ENCODE results near the gene TMPRSS5.

The TMPRSS5 gene

DNA sequence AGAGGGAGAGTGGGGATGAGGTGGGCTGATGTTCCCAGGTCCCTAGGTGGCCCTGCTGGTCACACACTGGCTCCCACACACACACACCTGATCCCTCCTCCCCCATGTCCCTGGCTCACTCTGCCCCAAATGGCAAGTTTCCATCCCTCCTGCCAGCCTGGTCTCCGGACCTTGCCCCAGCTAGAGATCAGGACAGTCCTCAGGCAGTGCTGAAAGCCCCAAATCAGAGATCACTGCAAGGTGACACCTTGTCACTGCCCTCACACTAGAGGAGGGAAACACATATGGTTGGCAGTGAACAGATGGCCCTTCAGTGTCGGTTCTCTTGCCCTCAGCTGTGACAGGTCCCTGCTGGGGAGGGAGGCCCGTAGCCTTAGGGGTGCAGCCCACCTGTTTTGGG is 7.6 kb downstream of the TMPRSS5 start:
- H3K36me3 ChIP-seq (ENCODE audit: control insufficient read depth in 5 of 5, insufficient read depth in 5 of 5, low read length in 5 of 5), result peaks cover 0 to 15% (median 5%) of the 10 kb centered on the region in 5 donors

DNA sequence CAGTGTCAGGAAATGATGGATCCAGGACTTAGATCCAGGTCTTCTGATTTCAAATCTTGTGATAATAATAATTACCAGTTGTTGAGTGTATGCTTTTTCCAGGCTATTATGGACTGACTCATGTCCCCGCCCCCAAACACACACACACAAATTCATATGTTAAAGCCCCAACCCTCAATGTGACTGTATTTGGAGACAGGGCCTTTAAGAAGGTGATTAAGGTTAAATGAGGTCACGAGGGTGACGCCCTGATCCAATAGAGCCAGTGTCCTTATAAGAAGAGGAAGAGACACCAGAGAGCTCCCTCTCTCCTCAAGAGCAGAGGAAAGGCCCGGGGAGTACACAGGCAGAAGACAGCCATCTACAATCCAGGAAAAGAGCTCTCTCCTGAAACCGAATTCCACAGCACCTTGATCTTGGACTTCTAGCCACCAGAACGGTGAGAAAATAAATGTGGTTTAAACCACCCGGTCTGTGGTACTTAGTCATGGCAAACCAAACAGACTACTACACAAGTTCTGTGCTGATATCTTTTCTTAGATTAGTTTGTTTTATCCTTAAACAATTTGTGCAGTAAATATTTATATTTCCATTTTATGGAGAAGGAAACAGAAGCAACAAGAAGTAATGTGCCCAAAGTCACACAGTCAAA is 8.2 kb downstream of the TMPRSS5 start:
- H3K27ac ChIP-seq (ENCODE audit: low read depth, low read length), result no peak overlapping the region
- H3K9me3 ChIP-seq (ENCODE audit: control insufficient read depth in 5 of 5, low read length in 5 of 5), result no peaks in the 10 kb centered on the region
- peaks cover 0 to 15% (median 8%) of the 10 kb centered on the region in 5 donors for H3K36me3 ChIP-seq (ENCODE audit: control insufficient read depth in 5 of 5, insufficient read depth in 5 of 5, low read length in 5 of 5)
- H3K4me3 ChIP-seq (ENCODE audit: low read depth in 1 of 5, low read length in 5 of 5), result no peak overlapping the region
- no peaks in the 10 kb centered on the region for H3K4me1 ChIP-seq (ENCODE audit: control insufficient read depth in 5 of 5, insufficient read depth in 5 of 5, low read length in 5 of 5)
- no peak overlapping the region for H3K9ac ChIP-seq (ENCODE audit: low read length in 5 of 5)
- no peaks in the 10 kb centered on the region for H3K27me3 ChIP-seq (ENCODE audit: control insufficient read depth in 5 of 5, insufficient read depth in 4 of 5, low read length in 5 of 5)

More for the DNA sequence above, 7.6 kb downstream of the TMPRSS5 start:
- H3K9ac ChIP-seq (ENCODE audit: low read length in 5 of 5), result no peak overlapping the region
- no peak overlapping the region for H3K4me3 ChIP-seq (ENCODE audit: low read depth in 1 of 5, low read length in 5 of 5)
- H3K4me1 ChIP-seq (ENCODE audit: control insufficient read depth in 5 of 5, insufficient read depth in 5 of 5, low read length in 5 of 5), result no peaks in the 10 kb centered on the region
- H3K27ac ChIP-seq (ENCODE audit: low read depth, low read length), result no peak overlapping the region
- H3K9me3 ChIP-seq (ENCODE audit: control insufficient read depth in 5 of 5, low read length in 5 of 5), result no peaks in the 10 kb centered on the region
- no peaks in the 10 kb centered on the region for H3K27me3 ChIP-seq (ENCODE audit: control insufficient read depth in 5 of 5, insufficient read depth in 4 of 5, low read length in 5 of 5)

DNA sequence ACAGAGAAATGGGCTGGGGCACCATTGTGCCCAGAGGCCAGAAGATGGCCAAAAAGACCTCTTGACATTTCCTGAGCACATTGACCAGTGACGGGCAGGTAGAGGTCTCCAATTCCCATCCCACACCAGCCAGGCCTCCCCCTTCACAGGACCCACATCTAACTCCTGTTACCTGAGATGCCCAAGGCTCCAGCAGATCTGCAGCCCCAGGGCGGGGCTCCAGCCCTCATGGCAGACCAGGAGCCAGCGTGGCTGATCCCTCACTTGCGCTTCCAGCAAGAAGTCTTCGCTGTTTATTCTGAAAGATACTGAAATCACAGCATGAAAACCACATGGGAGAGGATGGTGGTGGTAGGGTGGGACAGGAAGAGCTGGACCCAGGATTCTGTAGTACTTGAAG is 9.0 kb downstream of the TMPRSS5 start:
- H3K27ac ChIP-seq (ENCODE audit: low read depth, low read length), result no peak overlapping the region
- no peaks in the 10 kb centered on the region for H3K9me3 ChIP-seq (ENCODE audit: control insufficient read depth in 5 of 5, low read length in 5 of 5)
- H3K27me3 ChIP-seq (ENCODE audit: control insufficient read depth in 5 of 5, insufficient read depth in 4 of 5, low read length in 5 of 5), result no peaks in the 10 kb centered on the region
- H3K36me3 ChIP-seq (ENCODE audit: control insufficient read depth in 5 of 5, insufficient read depth in 5 of 5, low read length in 5 of 5), result peaks cover 0 to 15% (median 8%) of the 10 kb centered on the region in 5 donors
- no peak overlapping the region for H3K9ac ChIP-seq (ENCODE audit: low read length in 5 of 5)
- H3K4me1 ChIP-seq (ENCODE audit: control insufficient read depth in 5 of 5, insufficient read depth in 5 of 5, low read length in 5 of 5), result no peaks in the 10 kb centered on the region
- H3K4me3 ChIP-seq (ENCODE audit: low read depth in 1 of 5, low read length in 5 of 5), result no peak overlapping the region

GRCh38 chr11:113695207-113695606 is 10.9 kb downstream of the TMPRSS5 start:
- H3K9me3 ChIP-seq (ENCODE audit: control insufficient read depth in 5 of 5, low read length in 5 of 5), result no peaks in the 10 kb centered on the region
- no peak overlapping the region for H3K9ac ChIP-seq (ENCODE audit: low read length in 5 of 5)
- H3K27ac ChIP-seq (ENCODE audit: low read depth, low read length), result no peak overlapping the region
- H3K36me3 ChIP-seq (ENCODE audit: control insufficient read depth in 5 of 5, insufficient read depth in 5 of 5, low read length in 5 of 5), result peaks cover 0 to 15% (median 8%) of the 10 kb centered on the region in 5 donors
- no peaks in the 10 kb centered on the region for H3K4me1 ChIP-seq (ENCODE audit: control insufficient read depth in 5 of 5, insufficient read depth in 5 of 5, low read length in 5 of 5)
- no peak overlapping the region for H3K4me3 ChIP-seq (ENCODE audit: low read depth in 1 of 5, low read length in 5 of 5)
- no peaks in the 10 kb centered on the region for H3K27me3 ChIP-seq (ENCODE audit: control insufficient read depth in 5 of 5, insufficient read depth in 4 of 5, low read length in 5 of 5)

DNA sequence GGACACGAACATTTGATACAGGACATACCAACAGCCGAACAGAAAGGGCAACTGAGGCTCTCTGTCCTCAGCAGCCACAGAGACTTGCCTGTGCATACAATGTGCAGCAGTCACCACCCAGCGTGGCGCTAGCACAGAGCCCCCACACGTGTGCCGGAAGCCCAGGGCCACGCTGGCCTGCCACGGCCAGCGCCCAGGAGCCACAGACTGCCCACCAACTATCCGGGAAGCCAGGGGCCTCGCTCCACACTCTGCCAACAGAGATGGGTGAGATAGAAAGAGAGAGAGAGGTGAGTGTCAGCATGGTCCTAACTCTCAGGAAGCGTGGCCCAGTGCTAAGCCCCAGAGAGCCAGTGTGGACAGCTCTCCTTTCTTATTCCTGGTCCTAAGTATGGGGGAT is 11.7 kb downstream of the TMPRSS5 start:
- Histone ChIP-seq H3K9me3 (ENCODE audit: control insufficient read depth in 5 of 5, low read length in 5 of 5) (no peaks in the 10 kb centered on the region), H3K9ac (ENCODE audit: low read length in 5 of 5) (no peak overlapping the region), H3K27ac (ENCODE audit: low read depth, low read length) (no peak overlapping the region), H3K4me3 (ENCODE audit: low read depth in 1 of 5, low read length in 5 of 5) (no peak overlapping the region), H3K27me3 (ENCODE audit: control insufficient read depth in 5 of 5, insufficient read depth in 4 of 5, low read length in 5 of 5) (no peaks in the 10 kb centered on the region), H3K36me3 (ENCODE audit: control insufficient read depth in 5 of 5, insufficient read depth in 5 of 5, low read length in 5 of 5) (peaks cover 0 to 15% (median 8%) of the 10 kb centered on the region in 5 donors), H3K4me1 (ENCODE audit: control insufficient read depth in 5 of 5, insufficient read depth in 5 of 5, low read length in 5 of 5) (no peaks in the 10 kb centered on the region)

DNA sequence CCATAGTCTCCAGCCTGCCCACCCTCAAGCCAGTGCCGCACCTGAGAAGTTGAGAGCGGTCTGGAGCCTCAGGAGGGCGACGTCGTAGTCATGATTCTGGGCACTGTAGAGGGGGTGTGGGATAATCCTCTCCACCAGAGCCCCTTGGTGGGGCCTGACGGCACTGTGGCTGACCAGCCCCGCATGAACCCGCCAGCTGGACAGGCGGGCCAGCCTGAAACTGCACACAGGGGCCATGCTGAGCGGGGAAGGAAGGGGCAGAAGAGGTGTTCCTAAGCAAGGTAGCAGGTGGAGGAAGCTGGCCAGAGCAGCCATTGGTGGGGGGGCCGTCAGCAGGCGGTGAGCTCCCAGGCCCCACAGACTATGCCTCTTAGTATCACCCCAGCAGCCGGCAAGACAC is 13.1 kb downstream of the TMPRSS5 start:
- H3K9ac ChIP-seq (ENCODE audit: low read length in 5 of 5), result no peak overlapping the region
- H3K27me3 ChIP-seq (ENCODE audit: control insufficient read depth in 5 of 5, insufficient read depth in 4 of 5, low read length in 5 of 5), result no peaks in the 10 kb centered on the region
- H3K27ac ChIP-seq (ENCODE audit: low read depth, low read length), result no peak overlapping the region
- no peaks in the 10 kb centered on the region for H3K9me3 ChIP-seq (ENCODE audit: control insufficient read depth in 5 of 5, low read length in 5 of 5)
- peaks cover 0 to 15% (median 8%) of the 10 kb centered on the region in 5 donors for H3K36me3 ChIP-seq (ENCODE audit: control insufficient read depth in 5 of 5, insufficient read depth in 5 of 5, low read length in 5 of 5)
- no peak overlapping the region for H3K4me3 ChIP-seq (ENCODE audit: low read depth in 1 of 5, low read length in 5 of 5)
- H3K4me1 ChIP-seq (ENCODE audit: control insufficient read depth in 5 of 5, insufficient read depth in 5 of 5, low read length in 5 of 5), result no peaks in the 10 kb centered on the region

GRCh38 chr11:113690619-113691569 is 15.2 kb downstream of the TMPRSS5 start:
- no peaks in the 10 kb centered on the region for H3K4me1 ChIP-seq (ENCODE audit: control insufficient read depth in 5 of 5, insufficient read depth in 5 of 5, low read length in 5 of 5)
- no peaks in the 10 kb centered on the region for H3K9me3 ChIP-seq (ENCODE audit: control insufficient read depth in 5 of 5, low read length in 5 of 5)
- H3K27me3 ChIP-seq (ENCODE audit: control insufficient read depth in 5 of 5, insufficient read depth in 4 of 5, low read length in 5 of 5), result no peaks in the 10 kb centered on the region
- no peak overlapping the region for H3K9ac ChIP-seq (ENCODE audit: low read length in 5 of 5)
- H3K36me3 ChIP-seq (ENCODE audit: control insufficient read depth in 5 of 5, insufficient read depth in 5 of 5, low read length in 5 of 5), result peaks cover 0 to 8% (median 3%) of the 10 kb centered on the region in 5 donors
- no peak overlapping the region for H3K27ac ChIP-seq (ENCODE audit: low read depth, low read length)
- H3K4me3 ChIP-seq (ENCODE audit: low read depth in 1 of 5, low read length in 5 of 5), result no peak overlapping the region

DNA sequence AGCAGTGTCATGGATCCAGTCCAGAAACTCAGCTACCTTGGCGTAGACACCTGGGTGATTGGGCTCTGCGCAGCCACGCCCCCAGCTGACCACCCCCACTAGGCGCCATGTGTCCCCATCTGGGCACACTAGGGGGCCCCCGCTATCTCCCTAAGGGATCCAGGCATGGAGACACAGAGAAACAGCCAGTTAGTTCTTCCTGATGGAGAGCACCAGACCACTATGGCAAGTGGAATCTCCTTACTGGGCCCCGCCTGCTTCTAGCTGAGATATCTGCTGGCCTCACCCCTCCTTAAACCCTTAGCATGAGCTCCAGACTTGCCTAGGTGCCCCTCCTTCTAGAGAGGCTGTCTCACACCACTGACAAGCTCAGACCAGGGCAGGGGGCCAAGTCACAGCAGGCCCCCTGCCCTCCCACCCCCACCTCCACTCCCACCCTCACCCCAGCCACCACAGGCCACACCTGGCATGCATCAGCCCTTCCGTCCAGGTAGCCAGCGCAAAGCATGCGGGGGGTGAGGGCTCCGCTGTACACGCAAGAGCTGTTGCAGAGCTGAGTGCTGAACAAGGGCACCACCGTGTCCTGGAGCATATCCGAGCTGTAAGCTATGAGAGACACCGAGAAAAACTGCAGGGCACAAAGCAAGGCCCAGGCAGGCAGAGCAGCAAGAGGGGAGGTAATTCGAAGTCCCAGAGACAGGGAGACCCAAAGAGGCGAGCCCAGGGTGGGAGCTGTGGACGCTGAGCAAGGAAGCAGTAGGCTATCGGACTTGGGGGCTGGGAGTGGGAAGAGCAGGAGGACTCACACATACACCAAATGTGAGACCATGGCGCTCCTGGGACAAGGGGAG is 16.1 kb downstream of the TMPRSS5 start:
- Histone ChIP-seq H3K9ac (ENCODE audit: low read length in 5 of 5) (no peak overlapping the region), H3K27me3 (ENCODE audit: control insufficient read depth in 5 of 5, insufficient read depth in 4 of 5, low read length in 5 of 5) (no peaks in the 10 kb centered on the region), H3K4me1 (ENCODE audit: control insufficient read depth in 5 of 5, insufficient read depth in 5 of 5, low read length in 5 of 5) (no peaks in the 10 kb centered on the region), H3K9me3 (ENCODE audit: control insufficient read depth in 5 of 5, low read length in 5 of 5) (no peaks in the 10 kb centered on the region), H3K36me3 (ENCODE audit: control insufficient read depth in 5 of 5, insufficient read depth in 5 of 5, low read length in 5 of 5) (peaks cover 0 to 5% (median 3%) of the 10 kb centered on the region in 5 donors), H3K4me3 (ENCODE audit: low read depth in 1 of 5, low read length in 5 of 5) (no peak overlapping the region), H3K27ac (ENCODE audit: low read depth, low read length) (no peak overlapping the region)

DNA sequence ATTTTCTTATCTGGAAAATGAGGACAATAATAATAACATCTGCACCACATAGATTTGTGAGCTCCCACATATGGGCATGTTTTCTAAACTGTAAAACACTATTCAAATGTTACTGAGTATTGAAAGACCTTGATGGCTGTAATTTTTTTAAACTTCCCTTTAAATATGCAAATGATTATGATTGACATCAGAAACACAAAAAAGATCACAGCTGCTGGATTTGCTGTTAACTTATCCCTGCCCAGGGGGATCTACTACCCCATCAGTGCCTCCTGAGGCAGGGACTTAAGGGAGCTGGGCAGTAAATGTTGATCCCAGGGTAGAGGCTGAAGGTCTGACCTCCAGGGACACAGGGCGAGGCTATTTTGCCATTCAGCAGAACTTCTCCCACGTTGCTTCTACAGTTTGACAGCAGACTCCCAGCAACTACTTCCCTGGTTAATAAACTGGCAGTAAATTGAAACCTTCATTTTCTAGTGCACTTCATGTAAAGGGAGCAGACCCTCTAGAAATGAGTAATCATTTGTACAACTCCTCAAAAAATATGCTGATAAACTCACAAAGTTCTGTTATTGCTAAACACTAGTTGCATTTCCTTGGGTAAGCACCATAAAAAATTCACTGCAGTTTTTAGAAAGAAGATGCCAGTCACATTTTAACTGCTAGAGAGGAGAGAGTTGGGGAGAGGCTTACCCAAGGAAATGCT is 20.3 kb downstream of the TMPRSS5 start:
- H3K9me3 ChIP-seq (ENCODE audit: control insufficient read depth in 5 of 5, low read length in 5 of 5), result no peaks in the 10 kb centered on the region
- H3K27me3 ChIP-seq (ENCODE audit: control insufficient read depth in 5 of 5, insufficient read depth in 4 of 5, low read length in 5 of 5), result peaks cover 0 to 5% (median 0%) of the 10 kb centered on the region in 5 donors
- H3K4me1 ChIP-seq (ENCODE audit: control insufficient read depth in 5 of 5, insufficient read depth in 5 of 5, low read length in 5 of 5), result peaks cover 0 to 7% (median 5%) of the 10 kb centered on the region in 5 donors
- no peaks in the 10 kb centered on the region for H3K36me3 ChIP-seq (ENCODE audit: control insufficient read depth in 5 of 5, insufficient read depth in 5 of 5, low read length in 5 of 5)
- no peak overlapping the region for H3K4me3 ChIP-seq (ENCODE audit: low read depth in 1 of 5, low read length in 5 of 5)
- H3K9ac ChIP-seq (ENCODE audit: low read length in 5 of 5), result no peak overlapping the region
- no peak overlapping the region for H3K27ac ChIP-seq (ENCODE audit: low read depth, low read length)

Data from subcutaneous abdominal adipose tissue (tissue), 5 donors.